Right ventricle myocardium inferior (tissue), 1 donor: ENCODE results near the gene KLK12. TPM values are rescaled to one million over a fixed set of nuclear protein-coding genes. Genes with fewer than 3 reads are reported as not detected.

Source experiments
- ATAC-seq: fragments of 200-7000 bp; cut with Tn5 transposase; one replicate; pipeline ENCODE4 v1.9.1; 2020; ENCODE audit warnings: mild to moderate bottlenecking, moderate library complexity
- DNase-seq: peaks from one replicate; pipeline ENCODE4 v3.0.0; 2021; ENCODE audit errors: missing footprints
- intact Hi-C: fragments of 100-400 bp; cut with DNase I; formaldehyde crosslinking; loops from one replicate; pipeline ENCODE4 v1.11.0; 2022
- total RNA-seq: library from RNA; stranded (reverse); fragmentation: NEBNext Ultra II Directional; extraction: Animal tissue kit (Norgen Biotek cat#: 25700); gene quantifications from one replicate; pipeline ENCODE4 v1.2.1, GENCODE V29; 2021
- donor health status: DM: no; HTN: yes; CAD: no; lungs with severe emphysema.

The KLK12 gene
- total RNA-seq, 1 donor from 2014 or later: not detected

DNA sequence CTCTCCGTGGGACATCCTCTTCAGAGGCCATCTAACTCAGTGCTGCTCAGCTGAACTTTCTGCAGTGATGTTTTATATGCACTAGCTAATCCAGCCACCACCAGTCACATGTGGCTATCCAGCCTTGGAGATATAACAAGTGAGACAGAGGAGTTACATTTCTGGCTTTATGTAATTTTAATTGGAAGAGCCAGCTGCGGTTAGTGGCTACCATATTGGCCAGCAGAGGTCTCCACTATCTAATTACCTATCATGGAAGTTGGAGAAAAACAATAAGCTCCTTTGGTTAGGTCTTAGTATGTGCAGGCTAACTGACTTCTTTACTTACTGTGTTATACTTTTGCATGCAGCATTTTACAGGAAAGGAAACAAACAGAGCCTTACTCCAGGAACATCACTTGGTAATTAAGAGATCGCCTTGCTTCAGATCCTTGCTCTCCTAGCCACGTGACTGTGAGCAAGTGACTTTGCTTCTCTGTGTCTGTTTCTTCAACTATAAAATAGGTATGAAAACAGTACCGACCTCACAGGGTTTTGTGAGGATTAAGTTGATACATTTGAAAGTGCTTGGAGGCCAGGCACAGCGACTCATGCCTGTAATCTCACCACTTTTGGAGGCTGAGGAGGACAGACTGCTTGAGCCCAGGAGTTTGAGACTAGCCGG lies 13.7 kb downstream of the KLK12 start:
- no peak for DNase-seq
- ATAC-seq: peak; percentile 59
- intact Hi-C loops: loop anchor here (1.0 kb wide), 1 partner anchor 73 kb away; no protein-coding TSS in a partner anchor

DNA sequence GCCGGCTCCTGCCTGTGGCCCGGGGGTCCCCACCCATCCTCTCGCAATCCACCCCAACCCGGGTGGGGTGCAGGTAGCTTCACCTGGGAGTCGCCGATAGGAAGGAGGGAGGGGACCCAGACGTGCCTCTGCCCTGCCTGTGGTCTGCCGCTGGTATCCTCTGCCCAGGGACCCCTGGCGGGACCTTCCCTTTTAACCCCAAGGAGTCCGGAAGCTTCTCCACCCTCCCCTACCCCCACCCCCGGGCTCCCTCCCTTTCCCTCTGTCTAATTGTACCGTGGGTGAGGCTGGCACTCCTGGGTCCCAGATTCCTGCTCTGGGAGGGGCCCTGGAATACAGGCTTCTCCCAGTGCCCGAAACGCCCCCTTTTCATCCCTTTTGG lies 15.3 kb downstream of the KLK12 start, which contains the start of gene KLK10:
Gene KLK10, minus strand, starts transcription at position 166 of the 382 bp plus-strand sequence. CDS start 579 bp downstream, outside the sequence.
- intact Hi-C loops: loop anchor here (10.0 kb wide), 1 partner anchor 145 kb away; no protein-coding TSS in a partner anchor
- ATAC-seq (no peak), DNase-seq (no peak)

- ATAC-seq: peak; percentile 21
- intact Hi-C loops: loop anchor here (10.0 kb wide), 1 partner anchor 146 kb away; no protein-coding TSS in a partner anchor
- no peak for DNase-seq
These were observed 15.9 kb downstream of the KLK12 start for GRCh38 chr19:51018745-51019543.

GRCh38 chr19:51016798-51017683 lies 17.8 kb downstream of the KLK12 start:
- DNase-seq (no peak), ATAC-seq (peak; percentile 21)
- intact Hi-C loops: loop anchor here (10.0 kb wide), 1 partner anchor 148 kb away; no protein-coding TSS in a partner anchor

GRCh38 chr19:51015691-51016267 lies 19.0 kb downstream of the KLK12 start:
- no peak for DNase-seq
- intact Hi-C loops: loop anchor here (10.0 kb wide), 1 partner anchor 149 kb away; no protein-coding TSS in a partner anchor
- no peak for ATAC-seq

DNA sequence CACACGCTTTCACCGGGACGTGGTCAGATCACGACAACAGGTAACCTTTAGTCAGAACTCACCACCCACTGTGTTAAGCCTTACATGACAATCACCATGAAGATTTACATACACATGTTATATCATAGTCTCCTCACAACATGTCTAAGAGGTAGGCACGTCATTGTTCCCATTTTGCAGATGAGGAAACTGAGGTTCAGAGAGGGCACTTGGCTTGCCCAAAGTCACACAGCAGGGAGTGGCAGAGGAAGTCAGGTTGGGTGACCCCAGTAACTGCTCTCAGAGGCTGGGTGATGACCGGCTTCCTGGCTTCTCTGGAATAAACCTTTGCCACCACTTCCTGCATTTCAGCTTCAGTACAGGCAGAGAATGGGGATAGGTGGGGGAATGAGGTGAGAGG lies 20.6 kb downstream of the KLK12 start:
- DNase-seq: no peak
- intact Hi-C loops: loop anchor here (10.0 kb wide), 1 partner anchor 151 kb away; no protein-coding TSS in a partner anchor
- no peak for ATAC-seq

DNA sequence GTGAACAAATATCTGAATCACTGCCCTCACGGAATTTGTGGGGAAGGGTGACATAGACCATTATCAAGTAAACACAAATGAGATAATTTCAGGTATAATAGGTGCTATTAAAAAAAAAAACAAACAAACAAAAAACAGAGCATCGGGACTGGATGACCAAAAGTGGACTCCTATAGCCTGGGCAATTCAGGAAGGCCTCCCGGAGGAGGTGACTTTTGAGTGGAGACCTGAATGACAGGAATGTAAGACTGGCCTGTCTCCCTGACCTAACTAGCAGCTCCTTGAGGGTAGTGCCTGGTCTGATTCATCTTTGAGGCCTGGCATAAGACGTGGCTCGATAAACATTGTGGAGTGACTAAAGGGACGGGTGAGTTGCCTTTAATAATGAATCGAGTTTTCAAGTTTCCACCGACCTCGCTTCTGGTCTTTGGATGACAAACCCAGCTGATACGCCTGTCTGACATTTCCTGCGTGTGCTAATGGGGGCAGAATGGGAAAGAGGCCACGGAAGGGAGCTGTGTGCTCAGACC lies 22.1 kb downstream of the KLK12 start:
- intact Hi-C loops: loop anchor here (10.0 kb wide), 1 partner anchor 152 kb away; no protein-coding TSS in a partner anchor
- DNase-seq (no peak), ATAC-seq (no peak)

DNA sequence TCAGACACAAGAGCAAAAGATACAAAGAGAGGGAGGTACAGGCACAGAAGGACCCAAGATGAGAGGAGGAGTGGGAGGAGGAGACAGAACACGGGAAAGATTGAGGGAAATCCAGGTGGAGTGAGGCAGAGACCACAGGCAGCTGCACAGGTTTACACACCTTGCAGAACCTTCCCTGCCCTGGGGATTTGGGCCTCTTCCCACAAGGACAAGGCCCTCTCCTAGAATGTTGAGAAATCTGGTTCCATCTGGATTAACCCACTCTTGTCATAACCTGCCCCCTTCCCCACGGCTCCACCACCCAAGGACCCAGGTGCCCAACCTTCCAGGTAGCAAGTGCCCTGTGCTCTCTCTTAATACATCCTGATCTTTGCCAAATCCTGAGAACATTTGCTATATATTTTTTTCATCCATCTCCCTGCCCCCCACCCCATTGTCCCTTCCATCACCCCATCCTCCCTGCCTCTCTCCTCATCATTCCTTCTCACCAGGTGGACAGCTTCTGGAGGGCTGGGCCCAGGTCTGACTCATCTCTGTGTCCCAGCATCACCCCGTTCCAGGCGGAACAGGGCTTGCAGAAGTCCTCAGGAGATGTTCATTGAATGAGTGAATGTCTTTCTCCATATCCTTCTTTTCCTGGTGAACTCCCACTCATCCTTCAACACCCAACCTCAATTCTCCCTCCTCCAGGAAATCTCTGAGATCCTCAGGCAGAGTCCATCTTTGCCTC lies 24.6 kb downstream of the KLK12 start:
- DNase-seq (no peak), ATAC-seq (no peak)
- intact Hi-C loops: loop anchor here (10.0 kb wide), 1 partner anchor 155 kb away; no protein-coding TSS in a partner anchor

- DNase-seq (no peak), ATAC-seq (no peak)
- intact Hi-C loops: no loop called here
These were observed 25.5 kb downstream of the KLK12 start for GRCh38 chr19:51009061-51009891.

GRCh38 chr19:51007488-51007887 lies 27.3 kb downstream of the KLK12 start:
- ATAC-seq (no peak), DNase-seq (no peak)
- intact Hi-C loops: no loop called here

DNA sequence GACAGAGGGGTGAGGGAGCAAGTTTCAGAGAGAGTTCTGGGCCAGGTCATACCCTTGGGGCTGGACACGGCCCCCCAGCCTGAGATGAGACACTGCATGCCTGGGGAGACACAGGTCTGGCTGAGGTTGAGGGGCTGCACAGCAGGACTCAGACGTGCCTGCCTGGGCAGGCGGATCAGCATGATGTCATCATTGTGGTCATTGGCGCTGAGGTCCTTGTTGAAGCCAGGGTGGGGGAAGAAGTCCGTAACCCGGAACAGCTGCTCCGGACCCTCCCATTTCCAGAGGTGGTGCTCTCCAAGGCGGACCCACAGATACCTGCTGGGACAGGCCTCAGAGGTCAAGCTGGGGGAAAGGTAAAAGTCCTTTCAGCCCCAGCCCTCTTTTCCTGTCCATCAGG lies 28.4 kb downstream of the KLK12 start:
- intact Hi-C loops: no loop called here
- ATAC-seq (no peak), DNase-seq (no peak)

- no peak for ATAC-seq
- no peak for DNase-seq
- intact Hi-C loops: no loop called here
These were observed 29.6 kb downstream of the KLK12 start for GRCh38 chr19:51005248-51005647.

DNA sequence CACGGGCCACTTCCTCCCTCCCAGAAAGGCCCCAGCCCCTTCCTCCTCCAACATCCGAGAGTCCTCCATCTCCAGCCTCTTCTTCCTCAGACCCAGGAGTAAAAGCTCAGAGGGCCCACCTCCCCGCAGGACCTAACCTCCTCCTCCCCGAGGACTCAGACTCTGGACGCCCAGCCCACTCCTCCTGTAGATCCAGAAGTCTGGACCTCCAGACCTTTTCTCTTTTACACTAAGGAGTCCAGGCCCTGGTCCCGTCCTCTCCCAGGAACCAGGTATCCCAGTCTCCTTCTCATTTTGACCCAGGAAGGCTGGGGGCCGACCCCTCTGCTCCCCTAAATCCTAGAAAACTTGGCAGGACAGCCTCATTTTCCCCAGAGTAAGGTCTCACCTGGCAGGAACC lies 31.5 kb downstream of the KLK12 start:
- no peak for DNase-seq
- no peak for ATAC-seq
- intact Hi-C loops: no loop called here

DNA sequence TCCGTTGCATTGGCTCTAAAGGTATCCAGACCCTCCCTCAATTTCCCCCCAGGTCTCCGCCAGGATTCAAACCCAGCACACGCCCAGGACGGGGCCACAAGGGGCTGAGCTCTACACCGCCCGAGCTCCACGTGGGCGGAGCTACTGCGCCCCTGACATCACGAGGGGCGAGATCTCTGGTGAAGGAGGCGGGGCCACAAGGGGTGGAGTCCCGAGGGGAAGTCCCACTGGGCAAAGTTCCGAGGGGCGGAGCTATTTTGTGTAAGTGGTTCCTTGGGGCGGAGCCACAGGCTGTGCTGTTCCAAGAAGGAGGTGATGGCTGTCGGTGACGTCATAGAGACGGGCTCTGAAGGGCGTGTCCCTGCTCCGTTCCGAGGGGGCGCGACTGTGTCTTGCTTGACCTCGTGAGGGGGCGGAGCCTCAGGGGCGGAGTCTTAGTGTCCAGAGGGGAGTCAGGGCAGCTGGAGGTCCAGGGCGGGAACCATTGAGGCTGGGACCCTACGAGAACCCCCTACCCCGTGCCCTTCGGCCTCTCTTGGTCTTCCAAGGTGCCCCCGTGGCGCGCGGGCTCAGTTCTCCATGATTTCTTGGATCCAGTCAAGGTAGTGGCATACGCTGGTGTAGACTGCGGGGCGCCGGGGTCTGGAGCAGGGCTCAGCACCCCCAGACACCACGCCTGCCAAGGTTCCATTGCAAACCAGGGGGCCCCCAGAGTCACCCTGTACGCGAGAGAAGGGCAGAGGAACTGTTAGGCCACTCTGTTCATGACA lies 32.1 kb downstream of the KLK12 start:
- ATAC-seq (no peak), DNase-seq (no peak)
- intact Hi-C loops: no loop called here

- no peak for DNase-seq
- no peak for ATAC-seq
- intact Hi-C loops: no loop called here
These were observed 32.7 kb downstream of the KLK12 start for GRCh38 chr19:51002089-51002532.

- intact Hi-C loops: no loop called here
- ATAC-seq (no peak), DNase-seq (no peak)
These were observed 33.3 kb downstream of the KLK12 start, which contains the start of gene KLK8 for GRCh38 chr19:51001515-51001914. Gene KLK8 (minus strand): TSS chr19:51001604. CDS start chr19:51001167, 437 bp downstream.
